ENCODE results near the gene LAMA4.

DNA sequence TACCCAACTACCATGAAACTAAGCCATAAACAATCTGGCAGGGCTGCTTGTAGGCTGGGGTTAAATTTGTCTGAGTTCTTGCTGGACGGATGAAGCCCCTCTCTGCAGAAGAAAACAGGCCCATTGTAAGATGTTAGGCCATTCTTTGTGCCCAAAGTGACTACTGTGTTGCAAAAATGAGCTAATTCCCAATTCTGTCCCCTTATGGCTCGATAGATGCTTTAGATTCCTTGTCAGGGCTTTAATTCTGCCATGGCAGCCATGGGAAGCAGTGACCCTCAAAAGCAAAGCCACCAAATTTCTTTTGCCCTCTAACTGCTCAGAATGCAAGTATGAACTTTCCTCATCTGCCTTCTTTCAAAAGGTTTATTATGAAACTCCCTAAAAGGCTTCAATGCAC lies 45.2 kb downstream of the LAMA4 start:
- TF ChIP-seq, protein P1, sequence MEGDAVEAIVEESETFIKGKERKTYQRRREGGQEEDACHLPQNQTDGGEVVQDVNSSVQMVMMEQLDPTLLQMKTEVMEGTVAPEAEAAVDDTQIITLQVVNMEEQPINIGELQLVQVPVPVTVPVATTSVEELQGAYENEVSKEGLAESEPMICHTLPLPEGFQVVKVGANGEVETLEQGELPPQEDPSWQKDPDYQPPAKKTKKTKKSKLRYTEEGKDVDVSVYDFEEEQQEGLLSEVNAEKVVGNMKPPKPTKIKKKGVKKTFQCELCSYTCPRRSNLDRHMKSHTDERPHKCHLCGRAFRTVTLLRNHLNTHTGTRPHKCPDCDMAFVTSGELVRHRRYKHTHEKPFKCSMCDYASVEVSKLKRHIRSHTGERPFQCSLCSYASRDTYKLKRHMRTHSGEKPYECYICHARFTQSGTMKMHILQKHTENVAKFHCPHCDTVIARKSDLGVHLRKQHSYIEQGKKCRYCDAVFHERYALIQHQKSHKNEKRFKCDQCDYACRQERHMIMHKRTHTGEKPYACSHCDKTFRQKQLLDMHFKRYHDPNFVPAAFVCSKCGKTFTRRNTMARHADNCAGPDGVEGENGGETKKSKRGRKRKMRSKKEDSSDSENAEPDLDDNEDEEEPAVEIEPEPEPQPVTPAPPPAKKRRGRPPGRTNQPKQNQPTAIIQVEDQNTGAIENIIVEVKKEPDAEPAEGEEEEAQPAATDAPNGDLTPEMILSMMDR (IDR thresholded peaks at IDR 0.05; ENCODE audit: poor library complexity, severe bottlenecking): no peak
- TF ChIP-seq TAF1 (IDR thresholded peaks at IDR 0.05; ENCODE audit: low read depth) (no peak), RAD21 (conservative IDR thresholded peaks at IDR 0.05) (no peak), POLR2AphosphoS5 (IDR thresholded peaks at IDR 0.05) (no peak), REST (IDR thresholded peaks at IDR 0.05; ENCODE audit: borderline replicate concordance) (no peak), EZH2 (IDR thresholded peaks at IDR 0.05; ENCODE audit: borderline replicate concordance, insufficient read depth, low read length, poor library complexity, severe bottlenecking) (no peak), EP300 (conservative IDR thresholded peaks at IDR 0.05; ENCODE audit: poor library complexity, severe bottlenecking) (no peak), MXI1 (conservative IDR thresholded peaks at IDR 0.05; ENCODE audit: poor library complexity, severe bottlenecking) (no peak), SMC3 (conservative IDR thresholded peaks at IDR 0.05; ENCODE audit: poor library complexity) (no peak)
